BJ (cell line): ENCODE results near the gene KCNJ4. TPM values are rescaled to one million over a fixed set of nuclear protein-coding genes. Genes with fewer than 3 reads are reported as not detected.

ENCODE experiments used
- CTCF ChIA-PET: fragments of 350-600 bp; formaldehyde crosslinking; extraction: SDS; loops from one replicate; lab custom pipeline; 2021; ENCODE audit warnings: antibody characterized with exemption, inconsistent platforms; lab: Yijun Ruan, JAX
- POLR2A ChIA-PET: fragments of 300-600 bp; sonication (Branson Sonifier 250); formaldehyde crosslinking; extraction: SDS; loops from one replicate; lab custom pipeline; 2021; ENCODE audit warnings: antibody characterized with exemption; lab: Charles Lee
- DNase-seq: peaks from one replicate; pipeline ENCODE4 v3.0.0-alpha.2; 2011; ENCODE audit warnings: low read depth
- H3K27me3 ChIP-seq: 2 replicates; pipeline ENCODE4 v1.6.0; 2011; ENCODE audit warnings: low read length; ENCODE audit not compliant: control insufficient read depth, insufficient read depth
- H3K36me3 ChIP-seq: 2 replicates; pipeline ENCODE4 v1.5.1; 2011; ENCODE audit warnings: low read length; ENCODE audit not compliant: control insufficient read depth, insufficient read depth
- H3K4me3 ChIP-seq: 2 replicates; pipeline ENCODE4 v1.5.1; 2011; ENCODE audit warnings: low read depth, mild to moderate bottlenecking, control low read depth, low read length
- polyA plus RNA-seq: library from polyadenylated mRNA; depleted of rRNA; stranded (reverse); fragments of >200 nt; gene quantifications from 2 replicates; pipeline ENCODE4 v1.2.3, GENCODE V29; 2011
- TF ChIP-seq, protein P1 (sequence below): IDR thresholded peaks from 2 replicates; pipeline ENCODE4 v1.5.1; 2011; ENCODE audit warnings: low read depth, mild to moderate bottlenecking, control low read depth, inconsistent platforms, low read length, moderate library complexity; ENCODE audit not compliant: insufficient read depth

KCNJ4 gene
- polyA plus RNA-seq, 1 experiment, result not detected

- no peaks in the 10 kb centered on the region for H3K27me3 ChIP-seq
- no peak for DNase-seq
- CTCF ChIA-PET, result interaction anchor here (0.7 to 2.9 kb wide), 2 partner anchors 428 to 429 kb away, joined by 3 to 7 read pairs; no protein-coding TSS in a partner anchor
- H3K4me3 ChIP-seq, result no peak overlapping the region
- TF ChIP-seq, protein P1, sequence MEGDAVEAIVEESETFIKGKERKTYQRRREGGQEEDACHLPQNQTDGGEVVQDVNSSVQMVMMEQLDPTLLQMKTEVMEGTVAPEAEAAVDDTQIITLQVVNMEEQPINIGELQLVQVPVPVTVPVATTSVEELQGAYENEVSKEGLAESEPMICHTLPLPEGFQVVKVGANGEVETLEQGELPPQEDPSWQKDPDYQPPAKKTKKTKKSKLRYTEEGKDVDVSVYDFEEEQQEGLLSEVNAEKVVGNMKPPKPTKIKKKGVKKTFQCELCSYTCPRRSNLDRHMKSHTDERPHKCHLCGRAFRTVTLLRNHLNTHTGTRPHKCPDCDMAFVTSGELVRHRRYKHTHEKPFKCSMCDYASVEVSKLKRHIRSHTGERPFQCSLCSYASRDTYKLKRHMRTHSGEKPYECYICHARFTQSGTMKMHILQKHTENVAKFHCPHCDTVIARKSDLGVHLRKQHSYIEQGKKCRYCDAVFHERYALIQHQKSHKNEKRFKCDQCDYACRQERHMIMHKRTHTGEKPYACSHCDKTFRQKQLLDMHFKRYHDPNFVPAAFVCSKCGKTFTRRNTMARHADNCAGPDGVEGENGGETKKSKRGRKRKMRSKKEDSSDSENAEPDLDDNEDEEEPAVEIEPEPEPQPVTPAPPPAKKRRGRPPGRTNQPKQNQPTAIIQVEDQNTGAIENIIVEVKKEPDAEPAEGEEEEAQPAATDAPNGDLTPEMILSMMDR, result no peak
- H3K36me3 ChIP-seq, result peaks cover 21% of the 10 kb centered on the region
- POLR2A ChIA-PET, result no interaction called here
These were observed 26.9 kb upstream of the KCNJ4 start for GRCh38 chr22:38481871-38482332.

DNA sequence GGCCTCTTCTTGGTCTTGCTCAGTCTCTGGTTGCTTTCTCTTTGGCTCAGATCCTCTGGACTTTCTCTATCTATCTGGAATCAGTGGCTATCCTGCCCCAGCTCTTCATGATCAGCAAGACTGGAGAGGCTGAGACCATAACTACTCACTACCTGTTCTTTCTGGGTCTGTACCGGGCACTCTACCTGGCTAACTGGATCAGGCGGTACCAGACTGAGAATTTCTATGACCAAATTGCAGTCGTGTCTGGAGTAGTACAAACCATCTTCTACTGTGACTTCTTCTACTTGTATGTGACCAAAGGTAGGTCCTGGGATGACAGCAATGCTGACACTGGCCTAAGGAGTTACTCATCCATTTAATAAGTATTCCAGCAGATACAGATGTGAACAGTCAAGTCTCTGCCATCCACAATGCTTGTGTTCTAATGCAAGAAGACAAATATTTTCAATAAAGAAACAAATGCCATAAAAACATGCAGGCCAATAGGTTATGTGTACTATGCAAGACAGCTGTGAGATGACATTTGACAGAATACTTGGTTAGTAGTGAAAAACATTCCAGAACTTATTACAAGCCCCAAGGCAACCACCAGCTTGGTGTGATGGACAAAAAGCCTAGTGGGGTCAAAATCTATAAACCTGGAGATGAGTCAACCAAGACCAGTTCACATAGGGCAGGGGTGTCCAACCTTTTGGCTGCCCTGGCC lies 26.3 kb upstream of the KCNJ4 start:
- POLR2A ChIA-PET, result no interaction called here
- DNase-seq, result no peak
- CTCF ChIA-PET, result interaction anchor here (0.6 to 2.9 kb wide), 5 partner anchors 11 to 914 kb away, joined by 3 to 7 read pairs (median 3); partner anchors contain the start of gene KDELR3
- H3K27me3 ChIP-seq, result no peaks in the 10 kb centered on the region
- TF ChIP-seq, protein P1, result no peak
- H3K4me3 ChIP-seq, result no peak overlapping the region
- peaks cover 20% of the 10 kb centered on the region for H3K36me3 ChIP-seq

- CTCF ChIA-PET, result interaction anchor here (2.4 kb wide), 1 partner anchor 11 kb away, joined by 7 read pairs; the partner anchor contains the start of gene KDELR3
- no peak for DNase-seq
- no peak overlapping the region for H3K4me3 ChIP-seq
- POLR2A ChIA-PET, result no interaction called here
- H3K36me3 ChIP-seq, result peaks cover 19% of the 10 kb centered on the region
- TF ChIP-seq, protein P1, result no peak
- H3K27me3 ChIP-seq, result no peaks in the 10 kb centered on the region
These were observed 24.3 kb upstream of the KCNJ4 start for GRCh38 chr22:38479096-38479837.

GRCh38 chr22:38477585-38477984 lies 22.6 kb upstream of the KCNJ4 start:
- H3K4me3 ChIP-seq, result no peak overlapping the region
- no peaks in the 10 kb centered on the region for H3K27me3 ChIP-seq
- POLR2A ChIA-PET, result interaction anchor here (0.6 kb wide), 1 partner anchor 44 kb away, joined by 4 read pairs; no protein-coding TSS in a partner anchor
- no peak for DNase-seq
- peaks cover 15% of the 10 kb centered on the region for H3K36me3 ChIP-seq
- TF ChIP-seq, protein P1, result no peak
- CTCF ChIA-PET, result no interaction called here
